Suprapubic skin (tissue), 4 donors: ENCODE data around the gene TOX3. TPM values are rescaled to one million over a fixed set of nuclear protein-coding genes. Genes with fewer than 3 reads are reported as not detected.

Experiments used
- DNase-seq, 2 donors: peaks; one replicate each; pipeline ENCODE4 v3.0.0-alpha.2; 2019; ENCODE audit warnings: low spot score in 2 of 2
- H3K27ac ChIP-seq: fragments of 200-600 bp; sonication (generic); one replicate; pipeline ENCODE4 v1.5.1; 2019
- H3K27me3 ChIP-seq: fragments of 200-600 bp; sonication (generic); one replicate; pipeline ENCODE4 v1.5.1; 2019
- H3K36me3 ChIP-seq: fragments of 200-600 bp; sonication (generic); one replicate; pipeline ENCODE4 v1.5.1; 2019
- H3K4me1 ChIP-seq: fragments of 200-600 bp; sonication (generic); one replicate; pipeline ENCODE4 v1.5.1; 2019
- H3K4me3 ChIP-seq: fragments of 200-600 bp; sonication (generic); one replicate; pipeline ENCODE4 v1.5.1; 2019; ENCODE audit warnings: mild to moderate bottlenecking
- H3K9me3 ChIP-seq: fragments of 200-600 bp; sonication (generic); one replicate; pipeline ENCODE4 v1.5.1; 2019
- CTCF ChIP-seq, 2 donors: fragments of 200-600 bp in 1 of 2; fragments of 450-650 bp in 1 of 2; sonication (generic) in 1 of 2; IDR thresholded peaks; one replicate each; pipeline ENCODE4 v1.5.1; 2016 to 2019; ENCODE audit warnings: antibody characterized with exemption in 2 of 2, mild to moderate bottlenecking in 1 of 2, moderate library complexity in 1 of 2
- EP300 ChIP-seq: sonication (generic); formaldehyde crosslinking; IDR thresholded peaks from one replicate; pipeline ENCODE4 v1.6.1; 2017; ENCODE audit warnings: antibody characterized with exemption
- POLR2A ChIP-seq, 2 donors: fragments of 450-650 bp; IDR thresholded peaks; one replicate each; pipeline ENCODE4 v1.6.1; 2017; ENCODE audit warnings: antibody characterized with exemption in 2 of 2, mild to moderate bottlenecking in 2 of 2, moderate library complexity in 2 of 2
- POLR2AphosphoS5 ChIP-seq, 3 donors: sonication (generic); formaldehyde crosslinking; IDR thresholded peaks; one replicate each; pipeline ENCODE4 v1.6.1; 2017; ENCODE audit warnings: antibody characterized with exemption in 3 of 3
- WGBS: methylation state at CpG from one replicate; pipeline ENCODE4 v1.1.5; 2018; 5-methylcytosine and 5-hydroxymethylcytosine counted together
- total RNA-seq, 4 donors: library from RNA; depleted of rRNA; stranded (reverse); fragments of >200 nt; gene quantifications; one replicate each; pipeline ENCODE4 v1.1.0, GENCODE V29; 2016

The TOX3 gene
- total RNA-seq, 4 donors from 2014 or later = 1.6 to 4.9 (median 4.8) TPM

- no peak for TF ChIP-seq EP300
- TF ChIP-seq CTCF (IDR thresholded peaks at IDR 0.05) = peak in 1 of 2 donors; percentile 9
- no peak for TF ChIP-seq POLR2AphosphoS5 (IDR thresholded peaks at IDR 0.05)
- TF ChIP-seq POLR2A (IDR thresholded peaks at IDR 0.05) = no peak
- H3K4me3 ChIP-seq = no peak overlapping the region
- DNase-seq = no peak
- H3K4me1 ChIP-seq = peaks cover 25% of the 10 kb centered on the region
- WGBS = 41% methylated on average over 11 of the region's 11 CpGs
- H3K27me3 ChIP-seq = peaks cover 53% of the 10 kb centered on the region
- no peak overlapping the region for H3K27ac ChIP-seq
- no peaks in the 10 kb centered on the region for H3K36me3 ChIP-seq
- no peaks in the 10 kb centered on the region for H3K9me3 ChIP-seq
These were observed 2.2 kb upstream of the TOX3 start for GRCh38 chr16:52549011-52549692.

- Histone ChIP-seq H3K36me3 (no peaks in the 10 kb centered on the region), H3K4me3 (no peak overlapping the region), H3K4me1 (peaks cover 25% of the 10 kb centered on the region), H3K27ac (no peak overlapping the region), H3K27me3 (peaks cover 50% of the 10 kb centered on the region), H3K9me3 (no peaks in the 10 kb centered on the region)
- TF ChIP-seq POLR2AphosphoS5 (IDR thresholded peaks at IDR 0.05) (no peak), EP300 (no peak), CTCF (IDR thresholded peaks at IDR 0.05) (no peak), POLR2A (IDR thresholded peaks at IDR 0.05) (no peak)
- WGBS = 57% methylated on average over 10 of the region's 10 CpGs
- DNase-seq = no peak
These were observed 1.5 kb upstream of the TOX3 start for GRCh38 chr16:52548261-52549010.

GRCh38 chr16:52547834-52548215, 882 bp upstream of the TOX3 start:
- H3K27ac ChIP-seq = no peak overlapping the region
- peaks cover 50% of the 10 kb centered on the region for H3K27me3 ChIP-seq
- no peak overlapping the region for H3K4me3 ChIP-seq
- no peak for TF ChIP-seq EP300
- TF ChIP-seq CTCF (IDR thresholded peaks at IDR 0.05) = no peak
- H3K9me3 ChIP-seq = no peaks in the 10 kb centered on the region
- H3K36me3 ChIP-seq = no peaks in the 10 kb centered on the region
- peaks cover 25% of the 10 kb centered on the region for H3K4me1 ChIP-seq
- WGBS = 62% methylated on average over 8 of the region's 8 CpGs
- no peak for DNase-seq

GRCh38 chr16:52546291-52547003, 496 bp downstream of the TOX3 start:
- no peak for DNase-seq
- no peaks in the 10 kb centered on the region for H3K36me3 ChIP-seq
- H3K9me3 ChIP-seq = no peaks in the 10 kb centered on the region
- peaks cover 53% of the 10 kb centered on the region for H3K27me3 ChIP-seq
- H3K4me1 ChIP-seq = peaks cover 25% of the 10 kb centered on the region
- no peak overlapping the region for H3K27ac ChIP-seq
- peak overlapping the region; percentile 57 for H3K4me3 ChIP-seq
- TF ChIP-seq CTCF (IDR thresholded peaks at IDR 0.05) (no peak), POLR2AphosphoS5 (IDR thresholded peaks at IDR 0.05) (no peak), POLR2A (IDR thresholded peaks at IDR 0.05) (no peak), EP300 (no peak)
- WGBS = 2% methylated on average over 54 of the region's 79 CpGs

DNA sequence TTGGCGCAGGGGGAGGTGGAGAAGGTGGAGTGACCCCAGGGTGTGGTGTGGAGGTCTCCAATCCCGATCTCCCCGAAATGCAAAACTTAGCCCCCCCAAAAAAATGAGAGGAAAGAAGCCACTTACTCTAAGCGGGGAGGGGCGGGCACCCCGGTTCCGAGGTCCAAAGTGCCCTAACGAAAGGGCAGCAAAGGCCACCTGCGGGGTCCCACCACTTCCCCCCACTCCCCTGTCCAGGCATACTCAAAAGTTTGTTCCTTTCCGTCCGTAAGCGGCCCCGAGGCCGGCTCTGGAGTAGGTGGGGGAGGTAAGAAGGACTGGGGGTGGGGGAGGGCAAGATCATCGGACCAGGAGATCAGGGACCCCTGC, 1.1 kb downstream of the TOX3 start:
- no peak for TF ChIP-seq CTCF (IDR thresholded peaks at IDR 0.05)
- no peak for TF ChIP-seq EP300
- Histone ChIP-seq H3K27ac (no peak overlapping the region), H3K9me3 (no peaks in the 10 kb centered on the region), H3K27me3 (peaks cover 52% of the 10 kb centered on the region), H3K4me3 (peak overlapping the region; percentile 57), H3K36me3 (no peaks in the 10 kb centered on the region), H3K4me1 (peaks cover 25% of the 10 kb centered on the region)
- 0% methylated on average over 15 of the region's 15 CpGs for WGBS
- DNase-seq = no peak
